GM23338 (cell line): ENCODE measurements around the gene GPR156. TPM values are rescaled to one million over a fixed set of nuclear protein-coding genes. Genes with fewer than 3 reads are reported as not detected.

ENCODE experiments used
- ATAC-seq: fragments of 200-7000 bp; cut with Tn5 transposase; 3 replicates; pipeline ENCODE4 v1.9.1; 2020
- DNase-seq: peaks from one replicate; pipeline ENCODE4 v3.0.0-alpha.2; 2015; ENCODE audit warnings: low spot score
- H2AFZ ChIP-seq: fragments of 200-600 bp; sonication (generic); 2 replicates; pipeline ENCODE4 v1.8.0; 2016; ENCODE audit warnings: antibody characterized with exemption, mild to moderate bottlenecking, moderate library complexity
- H3F3A ChIP-seq: fragments of 200-600 bp; sonication (generic); replicated peaks from 2 replicates; pipeline ENCODE4 v1.8.0; 2017; ENCODE audit warnings: antibody characterized with exemption, mixed run types, low read depth
- H3K27ac ChIP-seq: fragments of 200-600 bp; sonication (generic); 2 replicates; pipeline ENCODE4 v1.6.1; 2016; ENCODE audit warnings: low read depth
- H3K27me3 ChIP-seq: fragments of 200-600 bp; sonication (generic); 2 replicates; pipeline ENCODE4 v1.8.0; 2016; ENCODE audit warnings: mild to moderate bottlenecking, mixed run types, moderate library complexity; ENCODE audit not compliant: insufficient read depth
- H3K36me3 ChIP-seq: fragments of 200-600 bp; sonication (generic); 2 replicates; pipeline ENCODE4 v1.8.0; 2016; ENCODE audit warnings: mild to moderate bottlenecking; ENCODE audit not compliant: insufficient read depth
- H3K4me1 ChIP-seq: fragments of 200-600 bp; sonication (generic); 2 replicates; pipeline ENCODE4 v1.8.0; 2016; ENCODE audit warnings: mild to moderate bottlenecking, moderate library complexity; ENCODE audit not compliant: insufficient read depth
- H3K4me2 ChIP-seq: fragments of 200-600 bp; sonication (generic); 2 replicates; pipeline ENCODE4 v1.7.1; 2017; ENCODE audit warnings: mixed run types
- H3K4me3 ChIP-seq: fragments of 200-600 bp; sonication (generic); 2 replicates; pipeline ENCODE4 v1.6.1; 2016; ENCODE audit warnings: mixed run types
- H3K79me2 ChIP-seq: fragments of 200-600 bp; sonication (generic); replicated peaks from 2 replicates; pipeline ENCODE4 v1.8.0; 2017; ENCODE audit warnings: mild to moderate bottlenecking; ENCODE audit not compliant: insufficient read depth
- H3K9me2 ChIP-seq: fragments of 200-600 bp; sonication (generic); 2 replicates; pipeline ENCODE4 v1.8.0; 2017; ENCODE audit not compliant: insufficient read depth
- H4K20me1 ChIP-seq: fragments of 200-600 bp; sonication (generic); replicated peaks from 2 replicates; pipeline ENCODE4 v1.8.0; 2017; ENCODE audit warnings: mild to moderate bottlenecking; ENCODE audit not compliant: insufficient read depth
- H3K27ac Mint-ChIP-seq: 2 replicates; pipeline ENCODE4 v1.8.0; 2020; ENCODE audit warnings: inconsistent platforms, mild to moderate bottlenecking, moderate library complexity, mixed read lengths
- H3K27me3 Mint-ChIP-seq: 3 replicates; pipeline ENCODE4 v1.8.0; 2022; ENCODE audit warnings: low read depth, mild to moderate bottlenecking, moderate library complexity, mixed read lengths, inconsistent platforms; ENCODE audit not compliant: insufficient read depth, poor library complexity
- H3K36me3 Mint-ChIP-seq: 3 replicates; pipeline ENCODE4 v1.8.0; 2021; ENCODE audit warnings: low read depth, mild to moderate bottlenecking, inconsistent platforms, moderate library complexity, mixed read lengths
- H3K4me1 Mint-ChIP-seq: 3 replicates; pipeline ENCODE4 v1.8.0; 2020; ENCODE audit warnings: mild to moderate bottlenecking, inconsistent platforms, mixed read lengths
- H3K4me3 Mint-ChIP-seq: 3 replicates; pipeline ENCODE4 v1.8.0; 2021; ENCODE audit warnings: moderate library complexity, mild to moderate bottlenecking, inconsistent platforms, mixed read lengths
- H3K9me3 Mint-ChIP-seq: 3 replicates; pipeline ENCODE4 v1.8.0; 2020; ENCODE audit warnings: moderate library complexity, mild to moderate bottlenecking, inconsistent platforms, mixed read lengths
- CREB1 ChIP-seq: fragments of 250-450 bp; sonication (Bioruptor Pico); IDR thresholded peaks from 2 replicates; pipeline ENCODE4 v1.5.0; 2020; ENCODE audit warnings: low read depth, mild to moderate bottlenecking, moderate library complexity
- CTCF ChIP-seq, 2 experiments: fragments of 200-600 bp in 1 of 2; sonication (generic) in 1 of 2; conservative IDR thresholded peaks; 2 replicates each; pipeline versions ENCODE4 v1.5.1 to v1.6.1; 2016 to 2017; ENCODE audit warnings: antibody characterized with exemption in 2 of 2, low read depth in 2 of 2, mild to moderate bottlenecking in 2 of 2, moderate library complexity in 1 of 2
- ETS1 ChIP-seq: IDR thresholded peaks from 2 replicates; pipeline ENCODE4 v1.6.1; 2016; ENCODE audit warnings: antibody characterized with exemption
- EZH2 ChIP-seq: fragments of 200-600 bp; sonication (generic); IDR thresholded peaks from one replicate; pipeline ENCODE4 v1.8.0; 2017; ENCODE audit warnings: antibody characterized with exemption, mild to moderate bottlenecking, low read depth; ENCODE audit not compliant: unreplicated experiment
- EZH2phosphoT487 ChIP-seq: fragments of 200-600 bp; sonication (generic); IDR thresholded peaks from one replicate; pipeline ENCODE4 v1.8.1; 2018; ENCODE audit warnings: antibody characterized with exemption; ENCODE audit not compliant: unreplicated experiment
- JUNB ChIP-seq: IDR thresholded peaks from one replicate; pipeline ENCODE4 v1.6.1; 2016; ENCODE audit warnings: antibody characterized with exemption; ENCODE audit not compliant: unreplicated experiment
- NANOG ChIP-seq: IDR thresholded peaks from 2 replicates; pipeline ENCODE4 v1.6.1; 2016; ENCODE audit warnings: antibody characterized with exemption, borderline replicate concordance
- POLR2AphosphoS5 ChIP-seq: IDR thresholded peaks from 2 replicates; pipeline ENCODE4 v1.6.1; 2016; ENCODE audit warnings: antibody characterized with exemption, low read depth
- REST ChIP-seq: IDR thresholded peaks from one replicate; pipeline ENCODE4 v1.6.1; 2018; ENCODE audit warnings: antibody characterized with exemption; ENCODE audit not compliant: unreplicated experiment
- STAT1 ChIP-seq: IDR thresholded peaks from one replicate; pipeline ENCODE4 v1.6.1; 2016; ENCODE audit warnings: antibody characterized with exemption; ENCODE audit not compliant: unreplicated experiment
- ZNF114 ChIP-seq: fragments of 250-450 bp; sonication (Bioruptor Pico); IDR thresholded peaks from 2 replicates; pipeline ENCODE4 v1.5.0; 2020; ENCODE audit warnings: mild to moderate bottlenecking, moderate library complexity
- ZNF331 ChIP-seq: fragments of 250-450 bp; sonication (Bioruptor Pico); IDR thresholded peaks from 2 replicates; pipeline ENCODE4 v1.5.0; 2020; ENCODE audit warnings: low read depth, mild to moderate bottlenecking, moderate library complexity
- ZNF462 ChIP-seq: fragments of 250-450 bp; sonication (Bioruptor Pico); IDR thresholded peaks from 2 replicates; pipeline ENCODE4 v1.5.0; 2020; ENCODE audit warnings: mild to moderate bottlenecking, moderate library complexity
- polyA plus RNA-seq: library from polyadenylated mRNA; unstranded; fragments of >200 nt; fragmentation: Nextera tagmentation; extraction: Ambion mirVana; gene quantifications from 2 replicates; pipeline ENCODE4 v1.2.1, GENCODE V29; 2016
- total RNA-seq: library from RNA; depleted of rRNA; stranded (reverse); fragments of >200 nt; shearing (Covaris generic); gene quantifications from 2 replicates; pipeline ENCODE4 v1.2.3, GENCODE V29; 2014

Gene GPR156
- total and polyA plus RNA-seq, 2 experiments from 2014 or later: 0.50 to 2.5 TPM

- Mint-ChIP-seq H3K9me3 (no peaks in the 10 kb centered on the region; the same call in 2 of the 3 replicates), H3K36me3 (no peaks in the 10 kb centered on the region)
- no peak for ATAC-seq
Observed at GRCh38 chr3:120300971-120301370, 15.9 kb upstream of the GPR156 start.

More at GRCh38 chr3:120300971-120301370, 15.9 kb upstream of the GPR156 start:
- Histone ChIP-seq H3F3A (no peaks in the 10 kb centered on the region), H3K27ac (no peak overlapping the region), H3K36me3 (no peaks in the 10 kb centered on the region), H3K79me2 (no peaks in the 10 kb centered on the region), H2AFZ (no peak overlapping the region), H3K4me3 (no peak overlapping the region), H3K9me2 (no peaks in the 10 kb centered on the region), H3K4me2 (no peak overlapping the region), H3K4me1 (no peaks in the 10 kb centered on the region), H3K27me3 (no peaks in the 10 kb centered on the region), H4K20me1 (no peaks in the 10 kb centered on the region; the same call in 1 of the 2 replicates)
- H3K27ac Mint-ChIP-seq: no peak overlapping the region
- H3K4me3 Mint-ChIP-seq: no peak overlapping the region
- peaks cover 7% of the 10 kb centered on the region; the same call in 2 of the 3 replicates for H3K4me1 Mint-ChIP-seq
- TF ChIP-seq CTCF (conservative IDR thresholded peaks at IDR 0.05; ENCODE audit: low read depth in 2 of 2) (no peak), EZH2 (no peak), ZNF331 (CRISPR knock-in tag) (no peak), CREB1 (CRISPR knock-in tag) (no peak), POLR2AphosphoS5 (no peak), ZNF462 (CRISPR knock-in tag) (no peak), STAT1 (no peak), NANOG (no peak), EZH2phosphoT487 (no peak), JUNB (no peak), REST (no peak), ETS1 (no peak), ZNF114 (CRISPR knock-in tag) (no peak)
- no peak for DNase-seq
- no peaks in the 10 kb centered on the region for H3K27me3 Mint-ChIP-seq
